Measurements from ENCODE around the gene SPATA33.
"Not testable (repeated sequence)": the region's sequence is repeated elsewhere in the genome, so short reads cannot be mapped to it uniquely, and the experiment has no call there.

The SPATA33 gene

DNA sequence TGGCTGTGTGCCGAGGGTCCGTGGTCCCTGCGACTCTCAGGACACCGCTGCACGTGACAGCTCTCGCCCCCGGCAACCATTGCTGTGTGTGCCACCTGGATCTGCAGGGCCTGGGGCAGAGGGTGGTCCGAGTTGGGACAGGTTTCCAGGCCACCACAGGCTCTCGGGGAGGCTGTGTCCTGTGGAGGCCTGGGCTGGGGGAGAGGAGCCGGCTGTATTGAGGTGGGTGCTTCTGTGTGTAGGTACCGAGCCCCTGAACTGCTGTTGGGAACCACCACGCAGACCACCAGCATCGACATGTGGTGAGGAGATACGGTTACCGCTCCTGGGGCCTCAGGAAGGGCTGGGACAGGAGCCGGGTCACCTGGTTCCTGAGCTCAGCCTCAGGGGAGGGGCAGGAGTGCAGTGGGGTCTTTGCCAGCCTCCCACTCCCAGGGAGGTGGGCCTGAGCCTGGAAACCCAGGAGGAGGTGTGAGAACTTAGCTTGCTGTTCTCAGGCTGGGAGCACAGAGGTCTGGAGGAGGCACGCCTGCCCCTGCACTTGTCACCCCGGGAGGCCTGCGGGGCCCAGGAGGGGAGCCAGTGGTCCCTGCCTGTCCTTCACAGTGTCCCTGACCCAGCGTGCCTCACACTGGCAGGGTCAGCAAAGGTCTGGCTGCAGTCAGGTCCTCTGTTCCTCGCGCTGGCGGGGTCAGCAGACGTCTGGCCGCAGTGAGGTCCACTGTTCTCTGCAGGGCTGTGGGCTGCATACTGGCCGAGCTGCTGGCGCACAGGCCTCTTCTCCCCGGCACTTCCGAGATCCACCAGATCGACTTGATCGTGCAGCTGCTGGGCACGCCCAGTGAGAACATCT, 36.5 kb downstream of the SPATA33 start:
- no peak for DNase-seq (ENCODE audit: low read depth)

DNA sequence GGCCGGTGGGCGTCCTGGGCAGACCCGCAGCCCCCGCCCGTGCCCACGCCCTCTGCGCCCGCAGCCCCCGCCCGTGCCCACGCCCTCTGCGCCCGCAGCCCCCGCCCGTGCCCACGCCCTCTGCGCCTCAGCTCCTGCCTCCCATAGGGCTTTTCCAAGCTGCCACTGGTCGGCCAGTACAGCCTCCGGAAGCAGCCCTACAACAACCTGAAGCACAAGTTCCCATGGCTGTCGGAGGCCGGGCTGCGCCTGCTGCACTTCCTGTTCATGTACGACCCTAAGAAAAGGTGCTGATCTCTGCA, 37.1 kb downstream of the SPATA33 start:
- DNase-seq (ENCODE audit: low read depth), result not testable (repeated sequence)

DNA sequence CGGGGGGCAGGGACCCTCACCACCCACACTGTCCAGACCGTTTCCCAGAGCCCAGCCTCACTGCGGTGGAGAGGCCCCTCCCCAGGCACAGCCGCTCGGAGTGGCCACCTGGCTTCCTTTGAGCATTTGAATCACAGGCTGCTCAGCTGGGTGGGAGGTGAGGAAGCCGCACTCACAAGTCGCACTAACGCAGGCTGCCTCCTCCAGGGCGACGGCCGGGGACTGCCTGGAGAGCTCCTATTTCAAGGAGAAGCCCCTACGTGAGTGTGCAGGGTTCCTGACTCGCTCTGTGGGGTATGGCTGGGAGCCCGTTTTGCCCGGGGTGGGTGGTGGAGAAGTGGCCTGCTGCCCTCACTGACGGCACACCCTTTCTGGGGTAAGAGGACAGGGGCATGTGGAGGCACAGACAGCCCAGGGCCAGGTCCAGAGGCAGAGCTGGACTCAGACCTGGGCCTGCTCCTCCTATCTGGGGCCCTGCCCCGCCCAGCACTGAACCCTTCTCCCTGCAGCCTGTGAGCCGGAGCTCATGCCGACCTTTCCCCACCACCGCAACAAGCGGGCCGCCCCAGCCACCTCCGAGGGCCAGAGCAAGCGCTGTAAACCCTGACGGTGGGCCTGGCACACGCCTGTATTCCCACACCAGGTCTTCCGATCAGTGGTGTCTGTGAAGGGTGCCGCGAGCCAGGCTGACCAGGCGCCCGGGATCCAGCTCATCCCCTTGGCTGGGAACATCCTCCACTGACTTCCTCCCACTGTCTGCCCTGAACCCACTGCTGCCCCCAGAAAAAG, 37.6 kb downstream of the SPATA33 start:
- DNase-seq (ENCODE audit: low read depth), result no peak

DNA sequence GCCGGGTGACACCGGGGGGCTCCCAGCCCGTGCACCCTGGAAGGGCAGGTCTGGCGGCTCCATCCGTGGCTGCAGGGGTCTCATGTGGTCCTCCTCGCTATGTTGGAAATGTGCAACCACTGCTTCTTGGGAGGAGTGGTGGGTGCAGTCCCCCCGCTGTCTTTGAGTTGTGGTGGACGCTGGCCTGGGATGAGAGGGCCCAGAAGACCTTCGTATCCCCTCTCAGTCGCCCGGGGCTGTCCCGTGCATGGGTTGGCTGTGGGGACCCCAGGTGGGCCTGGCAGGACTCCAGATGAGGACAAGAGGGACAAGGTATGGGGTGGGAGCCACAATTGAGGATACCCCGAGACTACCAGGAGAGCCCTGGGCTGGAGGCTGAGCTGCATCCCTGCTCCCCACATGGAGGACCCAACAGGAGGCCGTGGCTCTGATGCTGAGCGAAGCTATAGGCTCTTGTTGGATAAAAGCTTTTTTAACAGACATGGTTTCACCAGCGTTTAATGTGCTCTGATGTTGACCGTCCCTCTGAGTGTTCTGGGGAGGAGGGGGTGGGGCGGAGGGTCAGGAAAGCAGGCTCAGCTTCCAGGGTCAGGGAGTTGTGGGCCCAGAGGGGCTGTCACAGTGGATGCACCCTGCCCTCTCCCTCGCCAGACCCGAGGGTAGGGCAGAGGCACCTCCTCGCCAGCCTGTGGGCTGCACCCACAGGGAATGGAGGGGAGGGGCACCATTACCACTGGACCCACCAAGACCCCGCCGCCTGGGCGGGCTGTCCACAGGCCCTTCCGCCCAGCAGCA, 38.4 kb downstream of the SPATA33 start:
- no peak for DNase-seq (ENCODE audit: low read depth)

DNA sequence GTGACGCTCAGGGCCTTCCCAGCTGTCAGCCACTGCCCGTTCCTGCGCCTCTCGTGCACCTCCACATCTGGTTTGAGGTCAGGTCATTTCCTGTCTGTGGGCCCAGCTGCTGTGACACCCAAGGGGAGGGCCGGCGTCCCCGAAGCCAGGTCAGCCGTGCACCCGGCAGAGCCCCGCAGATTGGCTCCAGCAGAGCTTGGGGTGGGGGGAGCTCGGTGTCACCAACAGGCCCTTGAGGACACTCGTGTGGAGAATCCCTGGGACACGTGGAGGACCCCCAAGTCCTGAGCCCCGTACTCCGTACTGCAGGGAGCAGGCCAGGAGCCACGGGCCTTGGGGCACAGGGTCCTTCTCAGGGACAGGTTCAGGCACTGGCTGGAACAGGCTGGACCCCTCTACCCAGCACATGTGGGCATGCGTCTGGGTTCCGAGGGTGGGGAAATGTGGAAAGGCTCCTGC, 39.1 kb downstream of the SPATA33 start:
- DNase-seq (ENCODE audit: low read depth), result no peak

DNA sequence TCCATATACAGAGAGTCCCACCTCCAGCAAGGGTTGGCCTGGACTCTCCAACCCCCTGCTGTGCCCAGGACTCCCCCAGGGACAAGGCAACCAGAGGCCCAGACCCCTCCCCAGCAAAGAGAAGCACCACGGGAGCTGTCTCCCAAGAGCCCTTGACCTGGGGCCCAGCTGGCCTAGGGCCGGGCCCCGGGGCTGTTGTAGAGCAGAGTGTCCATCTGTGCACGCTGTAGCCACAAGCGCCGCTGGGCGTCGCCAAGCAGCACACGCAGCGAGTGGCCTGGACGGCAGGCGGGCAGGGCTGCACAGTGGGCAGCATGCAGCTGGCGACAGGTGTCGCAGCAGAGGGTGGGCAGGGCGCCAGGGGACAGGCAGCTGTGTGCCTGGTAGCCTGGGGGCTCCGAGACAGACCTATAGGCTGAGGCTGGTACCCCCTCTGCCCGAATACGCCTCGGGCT, 39.6 kb downstream of the SPATA33 start:
- DNase-seq (ENCODE audit: low read depth), result no peak

DNA sequence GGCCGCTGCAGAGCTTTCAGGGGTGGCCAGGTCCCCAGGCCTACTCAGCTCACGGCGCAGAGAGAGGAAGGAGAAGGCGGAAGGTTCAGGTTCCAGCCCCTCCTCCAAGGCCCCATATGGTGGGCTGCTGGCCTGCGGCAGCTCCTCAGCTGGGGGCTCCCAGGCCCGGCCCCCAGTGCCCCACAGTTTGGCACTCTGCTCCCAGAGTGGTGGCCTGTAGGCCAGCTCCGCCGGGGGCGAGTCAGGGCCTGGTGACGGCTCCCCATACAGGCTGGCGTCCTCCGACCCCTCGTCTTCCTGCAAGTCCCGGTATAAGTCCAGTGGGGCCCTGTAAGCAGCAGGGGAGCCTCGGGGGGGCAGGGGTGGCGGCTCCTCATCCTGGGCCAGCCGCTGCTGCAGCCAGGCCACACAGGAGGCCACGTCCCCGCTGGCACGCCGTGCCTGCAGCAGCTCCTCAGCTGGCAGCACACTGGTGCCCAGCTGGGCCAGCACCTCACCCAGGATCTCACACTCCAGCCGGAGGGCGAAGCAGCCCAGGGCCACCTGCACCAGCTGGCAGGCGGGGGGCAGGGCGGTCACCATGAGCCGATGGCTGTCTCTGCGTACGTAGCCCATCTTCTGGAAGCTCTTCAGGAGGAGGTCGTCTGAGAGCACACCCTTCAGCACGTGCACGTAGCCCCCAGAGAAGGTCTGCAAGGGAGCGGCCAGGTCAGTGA, 40.1 kb downstream of the SPATA33 start:
- DNase-seq (ENCODE audit: low read depth), result no peak

DNA sequence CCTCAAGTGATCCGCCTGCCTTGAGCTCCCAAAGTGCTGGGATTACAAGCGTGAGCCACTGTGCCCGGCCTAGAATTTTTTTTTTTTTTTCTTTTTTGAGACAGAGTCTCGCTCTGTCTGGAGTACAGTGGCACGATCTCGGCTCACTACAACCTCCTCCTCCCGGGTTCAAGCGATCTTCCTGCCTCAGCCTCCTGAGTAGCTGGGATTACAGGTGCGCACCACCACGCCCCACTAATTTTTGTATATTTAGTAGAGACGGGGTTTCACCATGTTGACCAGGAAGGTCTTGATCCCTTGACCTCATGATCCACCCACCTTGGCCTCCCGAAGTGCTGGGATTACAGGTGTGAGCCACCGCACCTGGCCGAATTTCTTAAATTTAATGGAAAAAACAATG, 41.1 kb downstream of the SPATA33 start:
- not testable (repeated sequence) for DNase-seq (ENCODE audit: low read depth)

DNA sequence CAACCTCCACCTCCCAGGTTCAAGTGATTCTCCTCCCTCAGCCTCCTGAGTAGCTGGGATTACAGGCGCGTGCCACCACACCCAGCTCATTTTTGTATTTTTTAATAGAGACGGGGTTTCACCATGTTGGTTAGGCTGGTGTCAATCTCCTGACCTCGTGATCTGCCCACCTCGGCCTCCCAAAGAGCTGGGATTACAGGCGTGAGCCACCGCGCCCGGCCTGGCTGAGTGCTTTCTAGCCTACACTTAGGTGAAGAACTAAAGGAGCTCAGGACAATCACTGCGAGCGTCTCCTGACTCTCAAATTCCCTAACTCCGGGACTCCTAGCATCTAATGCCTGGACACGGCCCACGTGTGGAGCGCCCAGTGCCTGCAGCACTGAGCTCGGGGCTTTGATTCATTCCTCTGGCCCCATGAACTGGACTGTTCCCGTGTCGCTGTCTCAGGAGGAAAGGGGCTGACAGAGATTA, 42.0 kb downstream of the SPATA33 start:
- DNase-seq (ENCODE audit: low read depth), result not testable (repeated sequence)

DNA sequence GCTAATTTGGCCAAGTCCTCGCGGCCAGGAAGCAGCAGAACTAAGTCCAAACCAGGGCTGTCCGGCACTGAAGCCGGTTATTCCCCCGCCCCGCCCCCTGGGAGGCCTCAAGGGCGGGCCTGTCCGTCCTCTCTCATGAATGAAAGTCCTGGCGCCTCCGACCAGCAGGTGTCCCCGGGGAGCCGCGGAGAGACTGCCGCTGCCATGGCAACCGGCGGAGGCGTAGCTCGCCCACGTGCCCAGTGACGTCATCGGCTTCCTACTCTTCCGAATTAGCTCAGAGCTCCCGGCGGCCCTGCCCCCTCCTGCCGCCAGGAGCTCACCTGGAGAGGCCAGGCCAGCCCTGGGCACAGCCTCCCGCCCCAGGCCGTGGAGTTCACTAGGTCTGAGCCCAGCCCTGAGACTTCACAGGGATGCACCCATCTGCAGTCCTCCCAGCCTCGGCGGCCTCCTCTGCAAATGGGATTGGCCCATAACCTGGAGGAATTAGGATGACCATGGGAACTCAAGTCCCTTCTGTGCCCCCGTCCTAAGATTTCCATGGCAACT, 42.5 kb downstream of the SPATA33 start:
- peak; percentile 98 for DNase-seq (ENCODE audit: low read depth)

DNA sequence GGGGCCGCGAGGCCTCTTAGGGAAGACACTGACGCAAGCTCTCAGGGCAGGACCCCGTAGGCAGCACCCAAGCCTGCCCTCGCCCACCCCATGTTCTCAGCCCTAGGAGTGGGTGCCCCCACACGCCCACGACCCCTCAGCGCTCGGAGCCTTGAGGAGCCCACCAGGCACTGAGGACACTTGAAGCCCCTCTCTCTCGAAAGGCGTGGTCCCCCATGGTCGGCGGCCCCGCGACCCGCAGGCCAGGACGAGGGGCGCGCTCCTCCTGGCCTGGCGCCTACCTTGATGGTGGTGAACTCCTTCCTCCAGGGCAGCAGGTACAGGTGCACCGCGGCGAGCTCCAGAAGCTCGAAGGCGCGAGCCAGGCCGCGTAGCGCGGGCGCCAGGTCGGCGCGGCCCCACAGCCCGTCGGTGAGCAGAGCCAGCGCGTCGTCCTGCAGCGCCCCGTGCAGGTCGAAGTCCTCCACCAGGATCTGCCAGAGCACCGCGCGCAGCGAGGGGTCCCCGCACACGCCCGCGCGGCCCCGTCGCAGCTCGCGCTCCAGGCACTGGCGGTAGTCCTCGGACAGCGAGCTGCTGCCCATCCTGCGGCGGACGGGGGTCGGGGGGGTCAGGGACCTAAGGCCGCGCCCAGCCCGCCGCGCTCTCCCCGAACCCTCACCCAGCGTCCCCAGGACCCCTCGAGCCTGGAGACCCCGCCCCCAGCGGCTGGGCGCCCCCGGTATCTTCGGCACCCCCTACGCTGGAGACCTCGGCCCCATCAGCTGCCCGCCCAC, 43.2 kb downstream of the SPATA33 start:
- no peak for DNase-seq (ENCODE audit: low read depth)

DNA sequence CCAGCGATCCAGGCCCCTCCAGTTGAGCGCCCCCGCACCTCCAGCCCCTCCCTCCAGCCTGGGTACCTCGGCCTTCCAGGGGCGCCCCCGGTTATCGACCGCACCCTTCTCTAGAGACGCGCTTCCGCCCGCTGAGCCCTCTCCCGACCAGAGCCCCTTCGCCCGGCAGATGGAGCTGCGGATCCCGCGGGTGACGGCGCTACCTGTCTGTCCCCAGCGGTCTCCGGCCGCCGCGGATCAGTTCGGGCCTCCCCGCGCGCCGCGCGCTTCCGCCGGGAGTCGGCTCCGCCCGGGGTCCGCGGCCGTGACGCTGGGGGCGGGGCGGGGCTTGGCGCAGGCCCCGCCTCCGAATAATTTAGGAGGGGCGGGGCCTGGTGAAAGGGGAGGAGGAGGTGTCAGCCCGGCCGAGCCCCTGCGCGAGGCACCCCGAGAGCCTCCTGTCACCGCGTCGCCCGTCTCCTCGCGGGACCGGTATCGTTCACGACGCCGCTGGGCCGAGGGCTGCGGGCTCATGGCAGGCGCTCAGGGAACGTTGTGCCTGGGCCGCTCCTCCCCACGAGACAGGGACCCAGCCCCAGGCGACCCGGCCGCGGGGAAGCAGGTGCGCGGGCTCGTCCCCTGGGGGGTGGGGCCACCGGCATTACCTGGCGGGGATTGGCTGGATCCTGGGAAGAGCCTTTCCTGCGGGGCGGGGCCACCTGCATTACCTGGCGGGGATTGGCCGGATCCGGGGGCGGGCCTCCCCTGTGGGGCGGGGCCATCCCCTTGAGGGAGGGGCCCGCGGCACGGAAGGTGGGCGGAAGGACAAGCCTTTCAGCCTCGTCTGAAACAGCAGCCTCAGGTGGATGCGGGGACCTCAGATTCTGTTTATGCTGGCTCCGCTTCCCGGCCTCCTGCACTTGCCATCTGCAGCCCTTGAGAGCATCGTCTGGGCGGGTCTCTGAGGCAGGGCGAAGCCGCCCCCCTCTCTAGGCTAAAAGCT, 44.1 kb downstream of the SPATA33 start, which contains the start of gene SPATA2L:
Gene SPATA2L, minus strand, starts transcription at position 281 of the 982 bp plus-strand sequence. CDS start 473 bp downstream, outside the sequence.
- DNase-seq (ENCODE audit: low read depth), result peak; percentile 97

DNA sequence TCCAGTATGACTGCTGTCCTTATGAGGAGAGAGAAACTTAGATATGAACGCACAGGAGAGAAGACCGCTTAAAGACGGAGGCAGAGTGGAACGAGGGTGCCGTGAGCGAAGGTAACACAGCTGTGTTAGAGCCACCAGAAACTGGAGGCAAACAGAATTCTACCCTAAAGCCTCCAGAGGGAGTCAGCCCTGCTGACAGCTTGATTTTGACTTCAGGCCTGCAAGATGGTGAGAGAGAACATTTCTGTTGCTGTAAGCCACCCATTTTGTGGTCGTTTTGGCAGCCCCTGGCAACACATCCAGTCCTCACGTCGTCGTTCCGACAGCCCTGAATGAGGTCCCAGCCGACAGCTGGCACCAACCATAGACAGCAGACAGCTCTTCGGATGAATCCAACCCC, 46.6 kb downstream of the SPATA33 start:
- DNase-seq (ENCODE audit: low read depth), result no peak

DNA sequence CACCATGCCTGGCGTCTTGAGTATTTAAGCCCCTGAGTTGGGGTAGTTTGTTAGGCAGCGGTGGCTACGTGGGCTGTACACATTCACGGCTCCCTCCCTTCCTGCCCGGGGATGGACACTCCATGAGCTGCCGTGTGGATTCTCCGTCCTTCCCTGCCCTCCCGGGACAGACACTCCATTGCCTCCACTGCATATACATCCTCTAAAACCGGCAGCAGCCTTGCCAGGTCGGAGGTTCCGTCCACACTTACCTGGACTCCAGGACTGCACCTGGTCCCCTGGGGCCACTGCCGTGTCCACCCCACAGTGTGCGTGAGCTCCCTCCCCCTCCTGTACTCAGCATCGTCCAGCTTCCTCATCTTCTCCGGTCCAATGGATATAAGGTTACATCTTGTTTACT, 47.4 kb downstream of the SPATA33 start:
- DNase-seq (ENCODE audit: low read depth), result no peak

DNA sequence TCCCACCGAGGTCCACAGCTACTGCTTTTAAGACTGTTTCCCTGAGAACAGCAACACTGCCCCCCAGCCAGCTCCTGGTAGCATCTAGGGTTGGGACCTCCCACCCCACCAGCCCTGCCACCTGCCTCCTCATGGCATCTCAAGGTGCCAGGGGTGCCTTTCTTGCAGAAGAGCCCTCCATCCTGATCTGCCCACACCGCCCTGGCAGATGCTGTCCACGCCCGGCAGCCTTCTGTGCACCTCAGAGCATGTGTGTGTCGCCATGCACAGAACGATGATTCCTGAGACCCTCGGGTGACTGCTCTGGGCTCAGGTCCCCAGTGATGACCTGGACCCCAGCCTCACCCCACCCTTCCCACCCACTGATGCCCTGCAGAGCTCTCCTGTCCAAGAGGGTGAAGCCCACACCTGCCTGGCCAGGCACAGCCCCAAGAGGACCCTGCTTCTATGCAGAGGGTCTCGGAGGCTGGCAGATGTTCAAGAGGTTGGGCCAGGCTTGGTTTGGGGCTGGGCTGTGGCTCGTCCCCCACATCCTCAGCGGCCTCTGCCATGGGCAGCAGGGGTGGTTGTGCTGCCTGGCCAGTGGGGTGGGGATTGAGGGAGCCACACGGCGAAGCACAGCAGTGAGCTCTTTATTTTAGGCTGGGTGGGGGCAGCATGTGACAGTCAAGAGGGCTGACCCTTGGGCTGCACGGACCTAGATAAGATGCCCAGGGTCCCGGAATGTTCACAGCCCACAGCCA, 49.1 kb downstream of the SPATA33 start:
- no peak for DNase-seq (ENCODE audit: low read depth)

DNA sequence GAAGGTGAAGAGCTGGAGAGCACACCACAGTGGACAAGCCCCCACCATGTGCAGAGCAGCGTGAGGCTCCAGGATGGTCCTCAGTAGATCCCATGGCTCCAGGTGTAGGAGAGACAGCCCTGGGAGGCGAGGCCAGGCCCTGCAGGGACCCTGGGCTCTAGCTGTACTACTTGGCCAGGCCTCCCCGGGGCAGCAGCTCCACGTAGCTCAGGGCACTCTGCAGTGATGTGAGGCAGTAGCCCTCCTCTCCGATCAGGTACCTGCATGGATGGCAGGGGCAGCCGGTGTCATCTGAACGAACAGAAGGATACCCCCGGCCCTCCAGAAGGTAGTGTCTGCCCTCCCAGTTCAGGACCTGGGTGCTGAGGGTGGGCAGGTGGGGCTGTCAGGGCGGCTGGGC, 50.1 kb downstream of the SPATA33 start:
- no peak for DNase-seq (ENCODE audit: low read depth)

DNA sequence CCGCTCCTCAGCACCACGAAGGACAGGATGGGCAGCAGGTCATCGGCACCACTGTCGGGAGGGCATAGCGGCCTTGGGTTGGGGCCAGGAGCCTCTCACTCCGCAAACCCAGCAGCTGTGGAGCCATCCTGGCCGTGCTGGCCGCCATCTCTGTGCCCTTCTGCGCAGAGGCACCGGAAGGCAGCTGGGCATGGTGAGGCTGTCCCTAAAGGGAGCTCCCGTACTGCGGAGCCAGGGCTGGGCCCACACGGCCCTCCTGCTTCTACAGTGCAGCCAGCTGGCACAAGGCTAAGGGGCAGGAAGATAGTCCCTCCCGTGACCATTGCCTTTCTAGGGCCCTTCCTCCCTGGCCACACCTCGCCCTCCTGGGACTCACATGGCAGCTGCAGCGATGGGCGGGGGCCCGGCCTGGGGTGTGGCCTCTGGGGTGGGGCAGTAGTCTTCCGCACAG, 50.9 kb downstream of the SPATA33 start:
- no peak for DNase-seq (ENCODE audit: low read depth)

DNA sequence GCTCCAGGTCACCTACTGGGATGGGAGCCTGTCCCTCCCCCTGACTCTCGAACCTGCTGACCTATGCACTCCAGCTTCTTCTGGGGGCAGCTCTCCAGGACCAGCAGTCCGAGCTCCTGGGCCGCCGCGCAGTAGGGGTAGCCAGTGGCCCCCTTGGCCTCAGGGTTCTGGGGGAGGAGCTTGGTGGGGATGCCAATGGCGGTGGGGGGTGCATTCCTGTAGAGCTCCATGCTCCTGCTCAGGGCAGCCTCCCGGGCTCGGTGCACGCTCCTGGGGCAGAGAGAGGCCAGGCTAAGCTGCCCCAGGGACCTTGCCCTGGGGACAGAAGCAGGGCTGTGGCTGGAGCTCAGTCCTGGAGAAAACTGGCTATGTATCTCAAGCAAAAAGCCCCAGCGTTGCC, 51.5 kb downstream of the SPATA33 start:
- no peak for DNase-seq (ENCODE audit: low read depth)
